Measurements from ENCODE around the gene CACNA1S.

CACNA1S gene

GRCh38 chr1:201140235-201140940 lies 28.2 kb upstream of the CACNA1S start:
- no peak for DNase-seq (ENCODE audit: low spot score)

- DNase-seq (ENCODE audit: low spot score), result no peak
Measured at GRCh38 chr1:201139756-201140155, 27.5 kb upstream of the CACNA1S start.

DNA sequence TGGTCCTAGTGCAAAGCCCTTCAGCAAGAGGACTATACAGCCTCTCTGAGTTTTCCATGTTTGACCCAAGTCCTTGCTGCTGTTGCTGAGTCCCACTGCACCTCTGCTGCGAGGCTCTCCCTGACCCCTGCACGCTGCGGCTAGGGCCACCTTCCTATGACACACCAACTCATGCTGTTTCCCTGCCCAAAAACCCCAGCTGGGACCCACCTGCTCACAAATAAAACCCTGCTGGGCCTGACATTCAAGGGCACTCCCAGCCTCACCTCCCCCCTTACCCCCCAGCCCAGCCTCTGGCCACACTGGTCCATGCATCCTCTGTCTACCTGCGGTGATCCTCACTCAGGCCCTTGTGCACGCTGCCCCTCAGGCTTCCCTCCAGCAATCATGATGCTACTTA lies 27.1 kb upstream of the CACNA1S start:
- no peak for DNase-seq (ENCODE audit: low spot score)

DNA sequence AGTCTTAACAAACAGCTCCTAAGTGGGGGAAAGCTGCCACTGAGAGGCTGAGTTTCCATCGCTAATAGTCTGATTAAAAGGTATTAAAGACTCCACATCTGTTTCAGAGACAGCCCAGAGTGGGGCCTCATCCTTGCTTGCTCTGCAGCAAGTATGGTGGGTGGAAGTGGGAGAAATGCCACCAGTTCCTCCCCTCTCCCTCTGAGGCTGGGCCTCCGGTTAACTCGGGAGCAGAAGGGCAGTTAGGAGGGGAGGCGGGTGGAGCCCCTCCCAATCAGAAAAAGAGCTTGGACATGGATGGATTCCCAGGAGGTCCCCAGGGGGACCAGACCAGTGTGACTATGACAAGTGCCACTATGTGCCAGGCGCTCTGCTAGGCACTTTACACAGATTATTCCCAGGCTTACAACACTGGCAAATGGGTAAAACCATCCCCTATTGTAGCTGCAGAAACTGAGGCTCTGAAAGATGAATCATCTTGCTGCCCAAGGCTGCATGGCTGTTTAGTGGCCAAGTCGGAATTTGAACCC lies 26.1 kb upstream of the CACNA1S start:
- no peak for DNase-seq (ENCODE audit: low spot score)

DNA sequence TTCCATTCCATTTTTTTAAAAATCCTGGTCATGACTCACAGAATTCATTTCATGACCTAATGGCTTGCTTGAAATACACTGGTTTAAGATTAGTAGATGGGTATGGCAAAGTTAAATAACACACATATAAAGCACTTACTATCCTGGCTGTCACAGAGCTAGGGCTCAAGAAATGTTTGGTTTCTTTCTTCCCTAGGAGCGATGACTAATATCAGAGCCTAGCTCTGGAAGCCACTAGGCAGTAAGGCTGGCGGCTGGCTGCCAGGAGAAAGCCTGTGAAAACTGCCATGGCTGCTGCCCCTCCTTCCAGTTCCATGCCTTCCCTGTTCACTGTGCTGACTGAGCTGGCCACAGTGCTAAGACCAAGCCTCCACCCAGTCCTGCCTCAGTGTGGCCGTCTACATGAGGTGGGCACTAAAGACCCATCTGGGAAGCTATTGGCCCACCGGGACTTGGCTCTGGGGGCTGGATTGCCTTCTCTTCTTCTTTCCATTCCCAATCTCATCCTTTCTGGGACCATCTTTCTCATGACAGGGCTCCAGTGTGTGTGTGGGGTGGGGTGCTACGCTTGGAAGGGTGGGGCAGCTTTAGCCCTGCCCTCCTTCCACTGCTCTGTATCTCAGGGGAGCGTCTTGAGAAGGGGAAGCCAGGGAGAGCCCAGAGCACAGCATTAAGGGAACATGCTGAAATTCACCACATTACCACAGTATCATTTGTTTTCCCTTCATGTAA lies 25.5 kb upstream of the CACNA1S start:
- no peak for DNase-seq (ENCODE audit: low spot score)

GRCh38 chr1:201137024-201137392 lies 24.8 kb upstream of the CACNA1S start:
- no peak for DNase-seq (ENCODE audit: low spot score)

- DNase-seq (ENCODE audit: low spot score), result no peak
Measured at GRCh38 chr1:201136355-201137023, 24.3 kb upstream of the CACNA1S start.

DNA sequence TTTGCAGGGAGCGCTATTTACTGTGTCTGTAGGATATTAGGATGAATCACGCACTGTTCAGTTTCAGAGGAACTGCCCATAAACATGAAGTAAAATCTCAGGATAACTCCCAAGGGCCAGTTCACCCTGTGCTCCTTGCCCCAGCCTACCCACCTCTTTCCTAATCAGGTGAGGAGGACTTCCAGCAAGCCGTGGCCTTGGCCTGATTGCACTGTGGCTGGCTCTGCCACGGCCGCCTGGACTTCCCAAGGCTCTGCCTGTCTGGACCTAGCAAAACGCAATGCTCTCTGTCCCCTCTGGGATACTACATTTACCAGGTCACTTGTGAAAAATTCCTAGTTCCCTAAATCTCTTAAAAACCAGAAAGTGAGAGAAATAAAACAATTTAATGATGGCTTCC lies 22.2 kb upstream of the CACNA1S start:
- no peak for DNase-seq (ENCODE audit: low spot score)

- DNase-seq (ENCODE audit: low spot score), result no peak
Measured at GRCh38 chr1:201131398-201131797, 19.2 kb upstream of the CACNA1S start.

GRCh38 chr1:201128962-201129361 lies 16.7 kb upstream of the CACNA1S start:
- no peak for DNase-seq (ENCODE audit: low spot score)

DNA sequence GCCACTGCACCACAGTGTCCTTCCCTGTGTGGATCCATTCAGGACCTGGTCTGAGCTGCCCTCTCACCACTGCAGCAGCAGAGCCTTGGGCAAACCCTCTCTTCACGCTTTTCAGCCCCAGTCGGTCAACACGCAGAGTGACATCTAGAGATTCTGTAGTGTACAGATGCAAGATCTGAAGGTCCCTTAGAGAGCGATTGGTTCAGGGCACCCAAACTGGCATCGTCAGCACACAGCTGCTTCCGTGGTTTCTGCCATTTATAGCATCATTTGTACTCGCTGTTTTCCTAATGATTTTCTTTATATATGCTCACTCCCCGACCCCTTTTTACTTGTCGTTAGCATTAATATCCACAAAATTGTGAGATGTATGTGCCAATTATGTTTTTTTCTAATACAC lies 16.2 kb upstream of the CACNA1S start:
- DNase-seq (ENCODE audit: low spot score), result no peak

DNA sequence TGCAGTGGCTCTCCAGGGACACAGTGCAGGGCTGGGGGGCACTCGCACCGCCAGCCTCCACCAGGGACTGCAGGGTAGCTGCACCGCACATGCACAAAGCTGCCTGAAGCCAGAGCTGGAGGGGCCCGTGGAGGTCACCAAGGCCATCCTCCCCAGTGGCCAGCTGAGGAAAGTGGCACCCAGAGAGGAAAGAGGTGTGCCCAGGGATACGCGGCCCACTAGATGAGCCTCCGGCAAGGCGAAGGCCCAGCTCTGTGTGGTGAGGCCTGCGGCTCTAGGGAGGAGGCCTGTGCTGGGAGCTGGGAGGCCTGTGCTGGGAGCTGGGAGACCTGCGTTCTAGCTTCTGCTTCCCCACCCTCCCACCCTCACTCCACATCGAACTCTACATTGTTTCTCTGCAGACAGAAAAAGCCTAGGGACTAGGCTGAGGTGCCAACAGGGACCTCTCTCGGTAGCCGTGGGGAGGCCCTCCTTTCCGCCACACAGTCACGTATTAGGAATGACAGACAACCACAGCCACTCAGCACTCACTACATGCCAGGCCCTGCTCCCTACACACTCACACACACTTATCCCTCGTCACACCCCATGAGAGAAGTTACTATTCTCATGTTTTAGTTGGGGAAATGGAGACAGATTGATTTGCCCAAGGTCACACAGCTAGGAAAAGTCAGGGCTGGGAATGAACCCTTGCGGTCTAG lies 15.7 kb upstream of the CACNA1S start:
- DNase-seq (ENCODE audit: low spot score), result no peak

DNA sequence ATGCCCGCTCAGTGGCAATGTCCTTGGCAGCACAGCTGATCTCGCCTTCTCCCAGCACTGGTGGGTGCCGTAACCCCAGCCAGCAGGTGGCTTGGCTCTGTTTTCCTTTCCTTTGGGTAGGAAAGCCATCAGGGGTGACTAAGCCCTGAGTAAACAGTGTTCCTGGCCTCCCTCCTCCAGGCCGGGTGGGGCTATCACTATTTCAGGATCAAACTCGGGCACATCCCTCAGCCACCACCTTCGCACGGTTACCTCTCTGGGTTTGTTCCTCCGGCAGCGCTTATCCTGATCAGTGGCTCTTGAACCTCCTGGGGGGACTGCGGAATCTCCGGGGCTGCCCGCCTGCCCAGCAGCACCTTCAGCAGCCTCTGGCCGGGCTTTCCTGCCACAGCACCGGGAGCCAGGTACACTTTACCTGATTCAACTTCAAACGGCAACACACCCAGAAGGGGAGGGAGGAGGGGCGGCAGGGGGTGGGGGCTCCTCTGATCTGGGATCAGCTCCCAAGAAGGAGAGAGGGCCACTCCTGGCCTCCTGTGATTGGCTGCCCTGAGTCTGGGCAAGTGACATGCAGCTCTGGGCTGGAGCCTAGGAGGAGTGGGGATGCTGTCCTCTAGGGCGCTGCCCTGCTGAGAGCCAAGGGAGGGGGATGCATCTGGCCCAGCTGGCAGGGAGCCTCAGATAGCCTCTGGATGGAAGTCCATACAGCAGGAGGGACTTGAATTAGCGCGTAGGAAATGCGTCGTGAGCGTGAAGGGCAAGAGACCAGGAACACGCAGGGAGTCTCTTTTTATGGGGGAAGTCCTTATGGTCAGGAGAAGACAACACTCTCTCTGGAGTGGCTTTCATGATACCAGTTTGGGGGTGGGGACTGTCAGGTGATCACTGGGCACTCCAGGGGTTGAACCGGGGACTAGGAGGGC lies 14.9 kb upstream of the CACNA1S start, which contains the start of gene ASCL5:
TSS of gene ASCL5 (minus strand) at position 353 of the 923 bp plus-strand sequence. CDS start 11,812 bp downstream, outside the sequence.
- no peak for DNase-seq (ENCODE audit: low spot score)

- no peak for DNase-seq (ENCODE audit: low spot score)
Measured at GRCh38 chr1:201126463-201126831, 14.2 kb upstream of the CACNA1S start.

- no peak for DNase-seq (ENCODE audit: low spot score)
Measured at GRCh38 chr1:201125800-201126199, 13.6 kb upstream of the CACNA1S start.

DNA sequence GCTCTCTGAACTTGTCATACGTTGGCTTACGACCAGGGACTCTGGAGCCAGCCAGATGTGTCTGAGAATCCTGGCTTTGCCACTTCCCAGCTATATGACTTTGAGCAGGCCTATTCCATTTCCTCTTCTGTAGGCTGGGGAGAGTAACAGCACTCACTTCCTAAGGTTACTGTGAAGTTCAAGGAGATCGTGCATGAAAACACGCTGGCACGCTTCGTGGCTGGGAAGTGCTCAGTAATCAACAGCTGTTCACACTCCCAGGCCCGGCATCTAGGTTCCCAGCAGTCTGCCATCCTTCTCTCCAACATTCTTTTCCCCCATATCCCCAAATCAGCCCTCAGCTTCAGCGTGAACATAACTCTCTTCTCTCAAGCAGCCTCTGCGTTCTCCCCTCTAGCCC lies 12.8 kb upstream of the CACNA1S start:
- DNase-seq (ENCODE audit: low spot score), result no peak

DNA sequence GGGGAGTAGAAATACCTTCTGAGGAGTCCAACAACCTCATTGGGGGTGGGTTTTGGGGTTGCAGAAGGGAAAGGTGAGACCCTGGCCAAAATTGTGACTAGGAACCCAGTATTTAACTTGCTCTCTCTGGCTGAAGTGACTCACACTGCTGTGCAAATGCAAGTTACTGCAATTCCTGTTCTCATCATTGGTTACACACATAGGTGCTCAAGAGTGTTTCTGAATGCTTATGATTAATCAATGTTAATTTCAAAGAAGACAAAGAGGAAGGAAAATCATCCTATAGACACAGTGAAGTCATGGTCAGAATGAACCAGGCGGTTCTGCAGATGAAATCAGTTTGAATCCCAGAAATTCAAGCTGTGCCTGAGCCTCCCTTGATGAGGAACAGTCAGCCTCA lies 11.6 kb upstream of the CACNA1S start:
- DNase-seq (ENCODE audit: low spot score), result no peak

DNA sequence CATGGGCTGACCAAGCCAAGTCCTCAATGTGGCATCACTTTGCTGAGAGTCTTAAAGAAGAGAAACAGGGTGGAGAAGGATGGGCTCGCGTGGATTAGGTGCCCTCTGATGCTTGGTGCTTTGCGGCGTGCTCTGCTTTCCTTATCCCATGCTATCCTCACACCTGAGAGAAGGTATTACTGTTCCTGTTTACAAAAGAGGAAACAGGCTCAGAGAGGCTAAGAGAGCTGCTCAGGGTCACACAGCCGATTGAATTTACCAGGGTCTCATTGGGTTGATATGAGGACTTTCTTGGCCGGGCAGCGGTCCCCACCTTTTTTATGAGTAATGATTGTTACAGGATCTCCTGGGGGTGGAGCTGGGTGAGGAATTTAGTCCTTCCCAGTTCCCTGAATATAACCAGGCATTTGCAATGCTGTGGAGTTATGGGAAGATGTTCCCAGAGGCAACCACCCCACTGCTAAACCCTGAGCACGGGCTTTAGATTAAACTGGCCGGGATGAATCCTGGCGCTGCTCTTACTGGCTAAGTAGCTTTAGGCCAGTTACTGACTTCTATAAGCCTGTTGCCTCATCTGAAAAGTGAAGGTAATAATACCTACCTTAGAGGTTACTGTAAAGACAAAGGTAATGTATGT lies 10.2 kb upstream of the CACNA1S start:
- DNase-seq (ENCODE audit: low spot score), result no peak

GRCh38 chr1:201119206-201120197 lies 7.3 kb upstream of the CACNA1S start:
- DNase-seq (ENCODE audit: low spot score), result peak; percentile 52

Data from CD4-positive, alpha-beta T cell treated with Interleukin-2 at 100 ng/mL for 4 hours (primary cell).